Natural killer cell (primary cell): ENCODE measurements around the gene PLEKHA5. TPM values are rescaled to one million over a fixed set of nuclear protein-coding genes. Genes with fewer than 3 reads are reported as not detected.
"Not testable (repeated sequence)": the region's sequence is repeated elsewhere in the genome, so short reads cannot be mapped to it uniquely, and the experiment has no call there.

ENCODE experiments used
- ATAC-seq, 3 donors: fragments of 150-1000 bp in 2 of 3; fragments of 200-7000 bp in 1 of 3; cut with Tn5 transposase; 1 replicate in 1 of 3; 2 replicates in 2 of 3; pipeline ENCODE4 v1.10.0; 2021; ENCODE audit warnings: mild to moderate bottlenecking in 2 of 3, moderate library complexity in 2 of 3
- DNase-seq, 2 donors: peaks; one replicate each; pipeline versions ENCODE4 v3.0.0 to v3.0.0-alpha.2; 2013 to 2021; ENCODE audit warnings: mixed read lengths in 1 of 2
- H3K27ac ChIP-seq: one replicate; pipeline ENCODE4 v1.5.1; 2013; ENCODE audit warnings: mild to moderate bottlenecking, low read length
- H3K27me3 ChIP-seq: one replicate; pipeline ENCODE4 v1.6.1; 2013; ENCODE audit warnings: low read length; ENCODE audit not compliant: control insufficient read depth, insufficient read depth
- H3K36me3 ChIP-seq: one replicate; pipeline ENCODE4 v1.6.1; 2013; ENCODE audit warnings: low read length; ENCODE audit not compliant: control insufficient read depth, insufficient read depth
- H3K4me1 ChIP-seq: one replicate; pipeline ENCODE4 v1.6.1; 2013; ENCODE audit warnings: low read length; ENCODE audit not compliant: control insufficient read depth, insufficient read depth
- H3K4me3 ChIP-seq: one replicate; pipeline ENCODE4 v1.5.1; 2013; ENCODE audit warnings: low read length
- H3K9me3 ChIP-seq: one replicate; pipeline ENCODE4 v1.6.1; 2013; ENCODE audit warnings: low read length; ENCODE audit not compliant: control insufficient read depth, insufficient read depth
- H3K27ac Mint-ChIP-seq, 2 donors: one replicate each; pipeline ENCODE4 v1.8.0; 2022; ENCODE audit warnings: mild to moderate bottlenecking in 2 of 2, mixed read lengths in 2 of 2, moderate library complexity in 1 of 2
- H3K27me3 Mint-ChIP-seq, 2 donors: one replicate each; pipeline ENCODE4 v1.8.0; 2022; ENCODE audit warnings: low read depth in 2 of 2, mixed read lengths in 2 of 2
- H3K36me3 Mint-ChIP-seq: one replicate; pipeline ENCODE4 v1.8.0; 2022; ENCODE audit warnings: mixed read lengths
- H3K4me1 Mint-ChIP-seq, 2 donors: one replicate each; pipeline ENCODE4 v1.8.0; 2022; ENCODE audit warnings: mixed read lengths in 2 of 2
- H3K4me3 Mint-ChIP-seq: one replicate; pipeline ENCODE4 v1.8.0; 2022; ENCODE audit warnings: mild to moderate bottlenecking, moderate library complexity, mixed read lengths
- H3K9me3 Mint-ChIP-seq, 2 donors: one replicate each; pipeline ENCODE4 v1.8.0; 2022; ENCODE audit warnings: mixed read lengths in 2 of 2
- CTCF ChIP-seq: fragments of 200-600 bp; IDR thresholded peaks from one replicate; pipeline ENCODE4 v1.8.0; 2022; ENCODE audit warnings: antibody characterized with exemption
- WGBS: methylation state at CpG from one replicate; pipeline ENCODE4 v1.1.7; 2013; ENCODE audit warnings: missing lambda C conversion rate; ENCODE audit not compliant: insufficient coverage; 5-methylcytosine and 5-hydroxymethylcytosine counted together
- intact Hi-C: fragments of 100-400 bp; cut with micrococcal nuclease; formaldehyde crosslinking; loops from one replicate; pipeline ENCODE4 v1.14.2; 2022
- total RNA-seq, 4 donors: library from RNA; stranded (reverse); fragments of 120-200 nt in 1 of 4; gene quantifications; one replicate each; pipeline versions ENCODE4 v1.2.3 to v1.2.4, GENCODE V29; 2013 to 2022

The PLEKHA5 gene
- total RNA-seq, 3 donors from 2014 or later (not counting 1 experiment from before 2014, with no cell fraction given) = 5.2 to 12.1 (median 7.0) TPM

DNA sequence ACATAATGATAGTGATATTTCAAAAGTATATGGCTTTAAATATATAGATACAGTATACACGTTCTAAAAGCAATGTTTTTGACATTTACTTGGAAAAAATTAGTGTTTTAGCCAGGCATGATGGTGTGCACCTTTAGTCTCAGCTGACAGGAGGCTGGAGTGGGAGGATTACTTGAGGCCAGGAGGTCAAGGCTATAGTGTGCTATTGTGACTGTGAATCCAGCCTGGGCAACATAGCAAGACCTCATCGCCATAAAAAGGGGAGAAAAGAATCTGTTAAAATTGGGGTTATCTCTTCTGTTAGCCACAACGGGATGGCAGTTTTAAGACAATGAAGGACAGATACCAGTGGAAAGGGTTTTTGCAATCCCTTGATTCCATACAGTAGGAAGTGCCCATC, 95.2 kb downstream of the PLEKHA5 start:
- Histone ChIP-seq H3K4me3 (no peak overlapping the region), H3K27me3 (no peaks in the 10 kb centered on the region), H3K27ac (no peak overlapping the region), H3K4me1 (no peaks in the 10 kb centered on the region), H3K36me3 (no peaks in the 10 kb centered on the region), H3K9me3 (no peaks in the 10 kb centered on the region)
- no peaks in the 10 kb centered on the region for H3K4me1 Mint-ChIP-seq
- ATAC-seq (no peak), DNase-seq (no peak)
- no peak overlapping the region for H3K4me3 Mint-ChIP-seq
- no peaks in the 10 kb centered on the region for H3K27me3 Mint-ChIP-seq
- H3K27ac Mint-ChIP-seq = no peak overlapping the region
- no peaks in the 10 kb centered on the region for H3K36me3 Mint-ChIP-seq
- intact Hi-C loops = no loop called here
- TF ChIP-seq CTCF = no peak
- H3K9me3 Mint-ChIP-seq = no peaks in the 10 kb centered on the region
- WGBS = 85% methylated on average over 3 of the region's 3 CpGs

- Mint-ChIP-seq H3K27me3 (no peaks in the 10 kb centered on the region), H3K27ac (no peak overlapping the region), H3K4me3 (no peak overlapping the region), H3K36me3 (no peaks in the 10 kb centered on the region), H3K9me3 (no peaks in the 10 kb centered on the region), H3K4me1 (no peaks in the 10 kb centered on the region)
- Histone ChIP-seq H3K36me3 (no peaks in the 10 kb centered on the region), H3K27me3 (no peaks in the 10 kb centered on the region), H3K4me3 (no peak overlapping the region), H3K27ac (no peak overlapping the region), H3K4me1 (no peaks in the 10 kb centered on the region), H3K9me3 (no peaks in the 10 kb centered on the region)
- TF ChIP-seq CTCF = no peak
- ATAC-seq (no peak), DNase-seq (no peak)
- intact Hi-C loops = no loop called here
- WGBS = 100% methylated on average over 1 of the region's 2 CpGs
Observed at GRCh38 chr12:19227190-19227879, 97.8 kb downstream of the PLEKHA5 start.

- H3K4me1 ChIP-seq = no peaks in the 10 kb centered on the region
- no peaks in the 10 kb centered on the region for H3K36me3 ChIP-seq
- no peaks in the 10 kb centered on the region for H3K9me3 ChIP-seq
- Mint-ChIP-seq H3K9me3 (no peaks in the 10 kb centered on the region), H3K4me1 (no peaks in the 10 kb centered on the region), H3K4me3 (no peak overlapping the region), H3K27ac (no peak overlapping the region), H3K27me3 (no peaks in the 10 kb centered on the region), H3K36me3 (no peaks in the 10 kb centered on the region)
- no peak overlapping the region for H3K27ac ChIP-seq
- DNase-seq = no peak
- ATAC-seq = no peak
- no peaks in the 10 kb centered on the region for H3K27me3 ChIP-seq
- no peak for TF ChIP-seq CTCF
- H3K4me3 ChIP-seq = no peak overlapping the region
- 80% methylated on average over 1 of the region's 1 CpG for WGBS
- intact Hi-C loops = no loop called here
Observed at GRCh38 chr12:19227880-19228210, 98.3 kb downstream of the PLEKHA5 start.

- H3K27me3 Mint-ChIP-seq, H3K36me3 ChIP-seq, DNase-seq, H3K4me3 Mint-ChIP-seq, ATAC-seq, H3K9me3 Mint-ChIP-seq, H3K36me3 Mint-ChIP-seq, H3K4me1 Mint-ChIP-seq, H3K27ac ChIP-seq, H3K4me1 ChIP-seq, H3K9me3 ChIP-seq, H3K27ac Mint-ChIP-seq, intact Hi-C loops, H3K27me3 ChIP-seq, H3K4me3 ChIP-seq: not testable (repeated sequence)
- 96% methylated on average over 6 of the region's 6 CpGs for WGBS
Observed at GRCh38 chr12:19229021-19229420, 99.5 kb downstream of the PLEKHA5 start.
